ENCODE measurements around the gene DACH1.

DACH1 gene

GRCh38 chr13:71474936-71475335, 392.1 kb downstream of the DACH1 start:
- DNase-seq = no peak

GRCh38 chr13:71469626-71470025, 397.4 kb downstream of the DACH1 start:
- DNase-seq = no peak

GRCh38 chr13:71464686-71465085, 402.3 kb downstream of the DACH1 start:
- no peak for DNase-seq

DNA sequence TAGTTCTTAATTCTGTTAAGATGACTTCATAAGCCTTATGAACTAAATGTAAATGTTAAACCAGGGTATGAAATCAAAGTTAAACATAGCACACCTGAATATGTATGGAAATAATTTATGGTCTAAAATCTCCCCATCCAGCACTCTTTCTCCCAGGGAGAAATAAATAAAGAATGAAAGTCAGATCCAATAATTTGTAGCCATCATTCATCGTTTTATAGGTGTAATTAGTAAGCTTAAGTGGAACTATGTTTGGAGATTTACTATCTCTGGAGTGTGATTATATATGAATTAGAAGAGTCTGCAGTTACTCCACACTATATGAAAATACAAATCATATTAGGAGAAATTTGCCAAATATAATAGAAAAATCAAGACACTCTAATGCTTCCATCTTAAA, 405.1 kb downstream of the DACH1 start:
- DNase-seq = no peak

DNA sequence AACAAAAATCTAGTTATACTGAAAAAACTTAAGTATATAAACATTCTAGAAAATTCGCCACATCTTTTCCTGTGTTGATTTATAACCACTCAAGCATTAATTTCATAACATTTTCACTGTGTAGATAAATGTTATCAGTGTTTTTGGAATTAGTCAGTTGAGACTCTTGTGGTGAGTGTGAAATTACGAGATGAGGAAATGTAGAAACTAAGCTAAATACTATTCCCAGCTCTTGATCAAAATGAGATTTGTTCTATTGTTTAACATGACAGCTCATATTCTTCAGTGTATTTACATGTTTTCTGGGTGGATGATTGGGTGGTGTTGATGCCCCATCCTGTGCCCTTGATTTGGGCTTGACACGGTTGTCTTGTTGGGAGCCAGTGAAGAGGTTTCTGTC, 406.8 kb downstream of the DACH1 start:
- no peak for DNase-seq

GRCh38 chr13:71459708-71460107, 407.3 kb downstream of the DACH1 start:
- no peak for DNase-seq

DNA sequence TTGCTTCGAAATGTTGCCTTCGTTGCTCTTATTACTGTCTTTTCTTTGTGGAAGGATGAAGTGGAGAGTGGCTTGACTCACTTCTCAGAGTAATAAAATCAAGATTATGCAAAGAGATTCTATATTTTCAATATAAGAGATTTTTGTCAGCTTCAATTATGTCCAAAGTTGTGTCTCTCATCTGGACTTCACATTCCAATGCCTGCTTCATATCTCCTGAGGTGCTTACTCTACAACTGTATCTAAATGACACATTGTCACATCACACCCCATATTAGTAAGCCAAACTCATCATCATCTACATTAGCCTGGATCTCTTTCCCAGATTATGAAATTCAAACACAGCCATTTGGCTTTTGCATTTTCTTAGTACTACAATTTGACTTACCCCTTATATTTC, 409.4 kb downstream of the DACH1 start:
- no peak for DNase-seq

- no peak for DNase-seq
These were observed 410.9 kb downstream of the DACH1 start for GRCh38 chr13:71456136-71456535.

DNA sequence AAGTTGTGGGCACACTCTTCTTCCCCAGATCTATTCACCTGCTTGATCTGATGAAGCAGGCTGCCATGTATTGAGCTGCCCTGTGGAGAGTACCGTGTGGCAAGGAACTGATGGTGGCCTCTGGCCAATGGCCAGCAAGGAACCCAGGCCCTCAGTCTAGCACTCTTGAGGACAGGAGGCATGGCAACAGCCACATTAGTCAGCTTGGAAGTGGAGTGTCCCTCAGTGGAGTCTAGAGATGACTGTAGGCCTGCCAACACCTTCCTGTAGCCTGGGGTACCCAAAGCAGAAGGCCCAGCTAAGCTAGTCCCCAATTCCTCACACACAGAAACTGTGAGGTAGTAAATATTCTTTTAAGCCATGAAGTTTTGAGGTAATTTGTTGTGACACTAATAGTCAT, 412.5 kb downstream of the DACH1 start:
- no peak for DNase-seq

- DNase-seq = no peak
These were observed 418.8 kb downstream of the DACH1 start for GRCh38 chr13:71448080-71448630.

DNA sequence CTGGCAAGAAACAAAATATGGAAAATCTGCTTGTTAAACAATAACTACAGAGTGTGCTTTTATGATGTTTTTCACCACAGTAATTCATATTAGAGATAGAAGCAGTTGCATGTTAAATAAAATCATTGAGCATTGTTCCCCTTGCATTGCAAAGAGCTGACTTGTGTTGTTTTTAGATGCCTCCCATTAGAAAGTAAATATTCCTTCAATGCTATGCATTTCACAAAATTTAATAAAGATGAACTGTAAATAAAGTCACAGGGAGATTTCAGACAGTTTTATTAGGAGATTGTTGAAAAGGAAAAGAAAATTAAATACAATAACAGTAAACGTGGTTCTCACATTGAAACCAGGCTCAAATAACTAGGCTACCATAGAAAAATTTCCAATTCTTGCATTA, 429.3 kb downstream of the DACH1 start:
- no peak for DNase-seq

DNA sequence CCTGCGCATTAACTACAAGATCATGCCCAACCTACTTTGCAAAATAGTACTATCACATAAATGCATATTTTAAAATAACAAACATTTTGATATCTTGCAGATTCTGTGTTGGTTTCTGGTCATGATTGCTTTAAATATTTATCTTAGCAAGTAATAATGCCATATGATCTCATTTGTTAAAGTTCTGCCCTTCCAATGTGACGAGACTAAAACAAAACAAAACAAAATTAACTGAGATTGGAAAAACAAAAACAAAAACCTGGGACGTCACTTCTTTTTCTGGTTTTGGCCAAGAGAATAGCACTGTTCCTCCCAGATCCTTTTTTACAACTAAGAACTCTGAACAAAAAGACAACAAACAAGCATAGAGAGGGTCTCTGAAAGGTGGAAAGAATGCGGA, 436.3 kb downstream of the DACH1 start:
- DNase-seq = no peak

GRCh38 chr13:71417205-71417604, 449.8 kb downstream of the DACH1 start:
- no peak for DNase-seq

DNA sequence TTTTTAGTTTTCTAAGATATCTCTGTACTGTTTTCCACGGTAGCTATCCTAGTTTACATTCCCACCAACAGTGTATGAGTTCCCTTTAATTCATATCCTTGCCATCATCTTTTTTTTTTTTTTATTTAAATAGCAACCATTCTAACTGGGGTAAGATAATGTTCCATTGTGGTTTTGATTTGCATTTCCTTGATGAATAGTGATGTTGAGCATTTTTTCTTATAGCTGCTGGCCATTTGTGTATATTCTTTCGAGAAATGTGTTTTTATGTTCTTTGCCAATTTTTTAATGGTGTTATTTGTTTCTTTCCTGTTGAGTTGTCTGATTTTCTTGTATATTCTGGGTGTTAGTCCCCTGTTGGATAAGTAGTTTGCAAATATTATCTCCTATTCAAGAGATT, 454.8 kb downstream of the DACH1 start:
- no peak for DNase-seq

- DNase-seq = no peak
These were observed 458.6 kb downstream of the DACH1 start for GRCh38 chr13:71408416-71408815.

GRCh38 chr13:71399631-71400215, 467.3 kb downstream of the DACH1 start:
- DNase-seq = no peak

- no peak for DNase-seq
These were observed 470.9 kb downstream of the DACH1 start for GRCh38 chr13:71396149-71396548.

DNA sequence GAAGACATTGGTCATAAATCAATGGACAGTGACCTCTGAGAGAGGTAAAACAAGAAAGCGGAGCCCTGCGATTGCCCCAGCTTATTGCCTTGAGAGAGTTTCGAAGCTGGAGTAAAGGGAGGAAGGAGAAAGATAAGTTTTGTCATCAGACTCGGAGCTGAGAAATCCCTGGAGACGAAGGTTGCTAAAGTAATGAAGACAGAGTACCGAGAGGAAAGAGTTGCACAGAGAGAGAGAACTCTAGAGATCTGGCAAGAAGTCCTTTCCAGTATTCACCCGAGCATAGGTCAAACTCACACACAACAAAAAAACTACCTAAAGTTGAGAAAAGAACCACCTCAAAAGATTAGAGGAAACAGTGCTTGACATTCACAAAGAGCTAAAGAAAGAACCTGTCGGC, 472.0 kb downstream of the DACH1 start:
- no peak for DNase-seq

GRCh38 chr13:71394176-71394575, 472.8 kb downstream of the DACH1 start:
- DNase-seq = no peak

Measured in T-helper 1 cell (primary cell).